Activated CD4-positive, CD25-positive, alpha-beta regulatory T cell (primary cell): ENCODE measurements around the gene GPR87.

ENCODE experiments used
- DNase-seq, 4 experiments: peaks; one replicate each; lab custom pipeline; 2025; lab: John Stamatoyannopoulos, UW

GPR87 gene

GRCh38 chr3:151315846-151316245 lies 774 bp downstream of the GPR87 start:
- no peak for DNase-seq

- DNase-seq = no peak
Observed at GRCh38 chr3:151315136-151315535, 1.5 kb downstream of the GPR87 start.

- DNase-seq = no peak
Observed at GRCh38 chr3:151314593-151314992, 2.0 kb downstream of the GPR87 start.

GRCh38 chr3:151314137-151314536 lies 2.5 kb downstream of the GPR87 start:
- DNase-seq = no peak

GRCh38 chr3:151312972-151313371 lies 3.6 kb downstream of the GPR87 start:
- DNase-seq = no peak

- DNase-seq = no peak
Observed at GRCh38 chr3:151309566-151309965, 7.1 kb downstream of the GPR87 start.

GRCh38 chr3:151307583-151308488 lies 8.8 kb downstream of the GPR87 start:
- no peak for DNase-seq

- no peak for DNase-seq
Observed at GRCh38 chr3:151307131-151307530, 9.5 kb downstream of the GPR87 start.

GRCh38 chr3:151306168-151306810 lies 10.3 kb downstream of the GPR87 start:
- no peak for DNase-seq

GRCh38 chr3:151305775-151306151 lies 10.9 kb downstream of the GPR87 start:
- DNase-seq = no peak

- no peak for DNase-seq
Observed at GRCh38 chr3:151305060-151305774, 11.4 kb downstream of the GPR87 start.

GRCh38 chr3:151303751-151304150 lies 12.9 kb downstream of the GPR87 start:
- no peak for DNase-seq

GRCh38 chr3:151301787-151302186 lies 14.8 kb downstream of the GPR87 start:
- DNase-seq = no peak

- DNase-seq = no peak
Observed at GRCh38 chr3:151300539-151300938, 16.1 kb downstream of the GPR87 start.

- DNase-seq = no peak
Observed at GRCh38 chr3:151299006-151299405, 17.6 kb downstream of the GPR87 start.

- DNase-seq = no peak
Observed at GRCh38 chr3:151297429-151297828, 19.2 kb downstream of the GPR87 start.

- DNase-seq = no peak
Observed at GRCh38 chr3:151296226-151296625, 20.4 kb downstream of the GPR87 start.

GRCh38 chr3:151293127-151293526 lies 23.5 kb downstream of the GPR87 start:
- no peak for DNase-seq

- no peak for DNase-seq
Observed at GRCh38 chr3:151290673-151291072, 25.9 kb downstream of the GPR87 start.

GRCh38 chr3:151289445-151289844 lies 27.2 kb downstream of the GPR87 start:
- no peak for DNase-seq

- no peak for DNase-seq
Observed at GRCh38 chr3:151285940-151286339, 30.7 kb downstream of the GPR87 start.

GRCh38 chr3:151283907-151284461 lies 32.6 kb downstream of the GPR87 start:
- DNase-seq = no peak
